LNCaP clone FGC (cell line): ENCODE data around the gene C4BPA.

Experiments used
- DNase-seq: peaks from one replicate; pipeline ENCODE4 v3.0.0-alpha.2; 2011; ENCODE audit warnings: low read depth
- H3K4me3 ChIP-seq: 2 replicates; pipeline ENCODE4 v1.5.1; 2011; ENCODE audit warnings: mild to moderate bottlenecking, low read depth, low read length, control low read depth
- CTCF ChIP-seq: IDR thresholded peaks from 2 replicates; pipeline ENCODE4 v1.5.1; 2012; ENCODE audit warnings: mild to moderate bottlenecking; ENCODE audit not compliant: control insufficient read depth, insufficient read depth; ENCODE audit errors: extremely low read depth

Gene C4BPA

GRCh38 chr1:207130252-207131036 is 26.4 kb downstream of the C4BPA start:
- DNase-seq = no peak
- no peak for TF ChIP-seq CTCF
- no peak overlapping the region for H3K4me3 ChIP-seq

GRCh38 chr1:207131163-207131562 is 27.1 kb downstream of the C4BPA start:
- no peak overlapping the region for H3K4me3 ChIP-seq
- TF ChIP-seq CTCF = no peak
- DNase-seq = no peak

- no peak overlapping the region for H3K4me3 ChIP-seq
- DNase-seq = no peak
- TF ChIP-seq CTCF = no peak
Observed at GRCh38 chr1:207134581-207134980, 30.5 kb downstream of the C4BPA start.

- DNase-seq = no peak
- TF ChIP-seq CTCF = no peak
Observed at GRCh38 chr1:207139616-207140015, 35.6 kb downstream of the C4BPA start.

GRCh38 chr1:207140536-207140935 is 36.5 kb downstream of the C4BPA start:
- no peak for DNase-seq
- no peak for TF ChIP-seq CTCF
- H3K4me3 ChIP-seq = no peak overlapping the region

More at GRCh38 chr1:207139616-207140015, 35.6 kb downstream of the C4BPA start:
- no peak overlapping the region for H3K4me3 ChIP-seq

GRCh38 chr1:207145401-207146058 is 41.5 kb downstream of the C4BPA start:
- H3K4me3 ChIP-seq = no peak overlapping the region
- no peak for TF ChIP-seq CTCF
- DNase-seq = no peak

- DNase-seq = no peak
- H3K4me3 ChIP-seq = no peak overlapping the region
- TF ChIP-seq CTCF = no peak
Observed at GRCh38 chr1:207151920-207152319, 47.9 kb downstream of the C4BPA start.
